HEK293 (cell line): ENCODE data around the gene PDE2A.

Experiments used
- CTCF ChIA-PET: fragments of 350-600 bp; formaldehyde crosslinking; extraction: SDS; loops from one replicate; lab custom pipeline; 2021; ENCODE audit warnings: antibody characterized with exemption; lab: Yijun Ruan, JAX
- POLR2A ChIA-PET: fragments of 300-600 bp; formaldehyde crosslinking; extraction: SDS; loops from one replicate; lab custom pipeline; 2020; ENCODE audit warnings: antibody characterized with exemption, inconsistent platforms; lab: Yijun Ruan, JAX
- H3K27ac ChIP-seq: fragments of 200-500 bp; sonication (Bioruptor generic); 2 replicates; pipeline ENCODE4 v1.5.1; 2014; ENCODE audit warnings: low read depth, low read length, control low read depth, inconsistent platforms; ENCODE audit errors: extremely low read depth
- H3K36me3 ChIP-seq, 2 experiments: fragments of 200-500 bp in 1 of 2; sonication (Bioruptor generic) in 1 of 2; 1 replicate in 1 of 2; 2 replicates in 1 of 2; pipeline ENCODE4 v1.5.1; 2014 to 2017; ENCODE audit warnings: inconsistent platforms in 2 of 2, low read length in 2 of 2; ENCODE audit not compliant: control insufficient read depth in 2 of 2, insufficient read depth in 1 of 2
- H3K4me1 ChIP-seq: fragments of 200-500 bp; sonication (Bioruptor generic); 2 replicates; pipeline ENCODE4 v1.5.1; 2014; ENCODE audit warnings: mild to moderate bottlenecking, low read length, inconsistent platforms; ENCODE audit not compliant: control insufficient read depth, insufficient read depth
- H3K4me3 ChIP-seq: 2 replicates; pipeline ENCODE4 v1.5.1; 2011; ENCODE audit warnings: low read depth, mild to moderate bottlenecking, control low read depth, low read length, moderate library complexity
- H3K9me3 ChIP-seq: fragments of 200-500 bp; sonication (Bioruptor generic); 2 replicates; pipeline ENCODE4 v1.5.1; 2014; ENCODE audit warnings: low read depth, low read length, inconsistent platforms; ENCODE audit not compliant: control insufficient read depth, insufficient read depth
- ZNF211 ChIP-seq: fragments of 450-650 bp; formaldehyde crosslinking; IDR thresholded peaks from 2 replicates; pipeline ENCODE4 v1.5.1; 2016; ENCODE audit warnings: low read depth, missing biosample characterization, missing genetic modification characterization
- ZNF654 ChIP-seq: fragments of 450-650 bp; formaldehyde crosslinking; IDR thresholded peaks from 2 replicates; pipeline ENCODE4 v1.5.1; 2016; ENCODE audit warnings: low read depth, missing biosample characterization, missing genetic modification characterization
- ZNF747 ChIP-seq: fragments of 450-650 bp; formaldehyde crosslinking; IDR thresholded peaks from 2 replicates; pipeline ENCODE4 v1.5.1; 2016; ENCODE audit warnings: missing biosample characterization, missing genetic modification characterization
- ZNF768 ChIP-seq: fragments of 450-650 bp; formaldehyde crosslinking; IDR thresholded peaks from 2 replicates; pipeline ENCODE4 v1.5.1; 2018; ENCODE audit warnings: missing biosample characterization, mild to moderate bottlenecking, missing genetic modification characterization
- ZNF776 ChIP-seq: fragments of 450-650 bp; formaldehyde crosslinking; IDR thresholded peaks from 2 replicates; pipeline ENCODE4 v1.5.0; 2017; ENCODE audit warnings: missing biosample characterization, missing genetic modification characterization, borderline replicate concordance
- TF ChIP-seq, protein P1 (sequence below): fragments of 450-650 bp; formaldehyde crosslinking; IDR thresholded peaks from 2 replicates; pipeline ENCODE4 v1.5.1; 2016; ENCODE audit warnings: missing biosample characterization, missing genetic modification characterization
- TF ChIP-seq, protein P2 (sequence below): fragments of 450-650 bp; formaldehyde crosslinking; IDR thresholded peaks from 2 replicates; pipeline ENCODE4 v1.5.1; 2017; ENCODE audit warnings: missing biosample characterization, missing genetic modification characterization
- TF ChIP-seq, protein P3 (sequence below): fragments of 450-650 bp; formaldehyde crosslinking; IDR thresholded peaks from 2 replicates; pipeline ENCODE4 v1.5.1; 2016; ENCODE audit warnings: missing biosample characterization, missing genetic modification characterization

PDE2A gene

DNA sequence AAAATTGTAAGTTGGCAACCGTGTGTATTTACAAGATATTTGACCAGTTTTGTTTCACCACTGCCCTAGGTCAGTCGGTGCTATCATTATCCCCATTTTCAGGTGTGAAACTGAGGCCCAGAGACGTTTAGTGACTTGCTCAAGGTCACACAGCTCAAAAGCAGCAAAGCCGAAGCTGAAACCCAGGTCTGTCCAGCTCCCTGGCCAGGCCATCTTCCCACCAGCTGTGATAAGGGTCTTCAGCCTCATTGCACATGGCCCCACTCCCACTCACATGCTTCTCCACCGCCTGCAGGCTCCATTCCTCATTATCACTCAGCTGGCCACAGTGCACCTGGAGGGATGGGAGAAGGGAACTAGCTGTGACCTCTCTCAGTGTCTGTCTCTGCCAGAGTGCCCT, 83.2 kb downstream of the PDE2A start:
- Histone ChIP-seq H3K4me3 (no peak overlapping the region), H3K36me3 (no peaks in the 10 kb centered on the region), H3K9me3 (no peaks in the 10 kb centered on the region), H3K27ac (no peak overlapping the region), H3K4me1 (no peaks in the 10 kb centered on the region)
- ChIA-PET CTCF (interaction anchor here (1.4 to 6.4 kb wide), 5 partner anchors 10 to 143 kb away, joined by 6 to 47 read pairs (median 12); no protein-coding TSS in a partner anchor), POLR2A (no interaction called here)
- TF ChIP-seq, protein P1, sequence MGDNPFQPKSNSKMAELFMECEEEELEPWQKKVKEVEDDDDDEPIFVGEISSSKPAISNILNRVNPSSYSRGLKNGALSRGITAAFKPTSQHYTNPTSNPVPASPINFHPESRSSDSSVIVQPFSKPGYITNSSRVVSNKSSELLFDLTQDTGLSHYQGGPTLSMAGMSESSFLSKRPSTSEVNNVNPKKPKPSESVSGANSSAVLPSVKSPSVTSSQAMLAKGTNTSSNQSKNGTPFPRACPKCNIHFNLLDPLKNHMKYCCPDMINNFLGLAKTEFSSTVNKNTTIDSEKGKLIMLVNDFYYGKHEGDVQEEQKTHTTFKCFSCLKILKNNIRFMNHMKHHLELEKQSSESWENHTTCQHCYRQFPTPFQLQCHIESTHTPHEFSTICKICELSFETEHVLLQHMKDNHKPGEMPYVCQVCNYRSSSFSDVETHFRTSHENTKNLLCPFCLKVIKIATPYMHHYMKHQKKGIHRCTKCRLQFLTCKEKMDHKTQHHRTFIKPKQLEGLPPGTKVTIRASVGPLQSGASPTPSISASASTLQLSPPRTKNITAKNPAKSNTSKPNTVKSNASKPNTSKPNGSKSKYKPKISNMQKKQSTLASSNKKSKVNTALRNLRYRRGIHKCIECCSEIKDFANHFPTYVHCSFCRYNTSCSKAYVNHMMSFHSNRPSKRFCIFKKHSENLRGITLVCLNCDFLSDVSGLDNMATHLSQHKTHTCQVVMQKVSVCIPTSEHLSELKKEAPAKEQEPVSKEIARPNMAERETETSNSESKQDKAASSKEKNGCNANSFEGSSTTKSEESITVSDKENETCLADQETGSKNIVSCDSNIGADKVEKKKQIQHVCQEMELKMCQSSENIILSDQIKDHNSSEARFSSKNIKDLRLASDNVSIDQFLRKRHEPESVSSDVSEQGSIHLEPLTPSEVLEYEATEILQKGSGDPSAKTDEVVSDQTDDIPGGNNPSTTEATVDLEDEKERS, result no peak
- TF ChIP-seq ZNF768 (tag by site-specific recombination), result peak; percentile 77; the same call in 1 of the 2 replicates

DNA sequence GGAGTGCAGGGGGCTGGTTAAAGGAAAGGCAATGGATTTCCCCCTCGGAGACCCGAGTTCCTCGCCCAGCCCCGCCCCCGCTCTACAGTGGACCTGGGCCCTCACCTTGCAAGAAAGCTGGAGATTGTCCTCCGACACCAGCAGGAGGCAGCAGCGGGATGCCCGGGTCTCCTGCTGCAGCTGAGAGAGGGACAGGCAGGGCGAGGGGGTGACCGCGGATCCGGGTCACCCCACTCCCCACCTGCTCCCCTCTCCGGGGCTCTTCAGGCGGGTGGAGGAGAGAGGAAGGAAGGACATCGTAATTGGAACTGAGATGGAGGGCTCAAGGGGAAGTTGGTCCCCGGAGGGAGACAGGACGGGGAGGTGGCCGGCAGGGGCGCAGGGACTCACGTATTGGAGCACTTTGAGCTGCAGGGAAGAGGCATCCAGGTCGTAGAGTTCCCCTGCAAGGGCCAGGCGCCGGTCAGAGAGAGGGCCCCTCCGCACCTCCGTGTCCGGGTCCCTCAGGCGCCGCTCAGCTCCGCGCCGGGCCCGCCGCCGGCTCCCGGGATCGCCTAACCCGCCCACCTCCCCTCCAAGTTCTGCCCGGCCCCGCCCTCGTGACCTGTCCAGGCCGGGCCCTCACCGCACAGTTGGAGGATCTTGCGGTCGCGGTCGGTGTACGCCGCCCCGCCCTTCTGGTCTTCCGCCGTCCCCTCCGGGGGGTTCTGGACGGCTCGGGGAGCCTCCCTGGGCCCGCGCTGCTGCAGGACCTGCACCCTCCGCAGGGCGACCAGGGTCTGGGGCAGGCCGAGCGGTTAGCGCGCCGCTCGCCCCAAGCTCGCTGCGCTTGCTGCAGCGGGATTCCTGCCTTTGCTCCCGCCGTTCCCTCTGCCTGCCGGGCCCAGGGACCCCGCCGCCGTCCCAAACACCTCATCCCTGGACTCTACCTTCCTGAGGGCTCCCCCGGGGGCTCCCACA, 84.1 kb downstream of the PDE2A start:
- ChIA-PET CTCF (interaction anchor here (0.6 to 6.4 kb wide), 18 partner anchors 9 to 667 kb away, joined by 3 to 47 read pairs (median 5); no protein-coding TSS in a partner anchor), POLR2A (no interaction called here)
- Histone ChIP-seq H3K9me3 (no peaks in the 10 kb centered on the region), H3K4me1 (no peaks in the 10 kb centered on the region)
- TF ChIP-seq, protein P2, sequence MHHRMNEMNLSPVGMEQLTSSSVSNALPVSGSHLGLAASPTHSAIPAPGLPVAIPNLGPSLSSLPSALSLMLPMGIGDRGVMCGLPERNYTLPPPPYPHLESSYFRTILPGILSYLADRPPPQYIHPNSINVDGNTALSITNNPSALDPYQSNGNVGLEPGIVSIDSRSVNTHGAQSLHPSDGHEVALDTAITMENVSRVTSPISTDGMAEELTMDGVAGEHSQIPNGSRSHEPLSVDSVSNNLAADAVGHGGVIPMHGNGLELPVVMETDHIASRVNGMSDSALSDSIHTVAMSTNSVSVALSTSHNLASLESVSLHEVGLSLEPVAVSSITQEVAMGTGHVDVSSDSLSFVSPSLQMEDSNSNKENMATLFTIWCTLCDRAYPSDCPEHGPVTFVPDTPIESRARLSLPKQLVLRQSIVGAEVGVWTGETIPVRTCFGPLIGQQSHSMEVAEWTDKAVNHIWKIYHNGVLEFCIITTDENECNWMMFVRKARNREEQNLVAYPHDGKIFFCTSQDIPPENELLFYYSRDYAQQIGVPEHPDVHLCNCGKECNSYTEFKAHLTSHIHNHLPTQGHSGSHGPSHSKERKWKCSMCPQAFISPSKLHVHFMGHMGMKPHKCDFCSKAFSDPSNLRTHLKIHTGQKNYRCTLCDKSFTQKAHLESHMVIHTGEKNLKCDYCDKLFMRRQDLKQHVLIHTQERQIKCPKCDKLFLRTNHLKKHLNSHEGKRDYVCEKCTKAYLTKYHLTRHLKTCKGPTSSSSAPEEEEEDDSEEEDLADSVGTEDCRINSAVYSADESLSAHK (tag by site-specific recombination), result no peak
- no peak for TF ChIP-seq ZNF747 (tag by site-specific recombination)
- TF ChIP-seq ZNF654 (tag by site-specific recombination), result 0 out of 2 replicates have a peak, but pooled peaks have one; percentile 7
- no peak for TF ChIP-seq ZNF776
- TF ChIP-seq, all 188 proteins: peak for 1
- H3K4me3 ChIP-seq, result peak overlapping the region; percentile 34
- no peak overlapping the region for H3K27ac ChIP-seq
- H3K36me3 ChIP-seq, result no peaks in the 10 kb centered on the region

DNA sequence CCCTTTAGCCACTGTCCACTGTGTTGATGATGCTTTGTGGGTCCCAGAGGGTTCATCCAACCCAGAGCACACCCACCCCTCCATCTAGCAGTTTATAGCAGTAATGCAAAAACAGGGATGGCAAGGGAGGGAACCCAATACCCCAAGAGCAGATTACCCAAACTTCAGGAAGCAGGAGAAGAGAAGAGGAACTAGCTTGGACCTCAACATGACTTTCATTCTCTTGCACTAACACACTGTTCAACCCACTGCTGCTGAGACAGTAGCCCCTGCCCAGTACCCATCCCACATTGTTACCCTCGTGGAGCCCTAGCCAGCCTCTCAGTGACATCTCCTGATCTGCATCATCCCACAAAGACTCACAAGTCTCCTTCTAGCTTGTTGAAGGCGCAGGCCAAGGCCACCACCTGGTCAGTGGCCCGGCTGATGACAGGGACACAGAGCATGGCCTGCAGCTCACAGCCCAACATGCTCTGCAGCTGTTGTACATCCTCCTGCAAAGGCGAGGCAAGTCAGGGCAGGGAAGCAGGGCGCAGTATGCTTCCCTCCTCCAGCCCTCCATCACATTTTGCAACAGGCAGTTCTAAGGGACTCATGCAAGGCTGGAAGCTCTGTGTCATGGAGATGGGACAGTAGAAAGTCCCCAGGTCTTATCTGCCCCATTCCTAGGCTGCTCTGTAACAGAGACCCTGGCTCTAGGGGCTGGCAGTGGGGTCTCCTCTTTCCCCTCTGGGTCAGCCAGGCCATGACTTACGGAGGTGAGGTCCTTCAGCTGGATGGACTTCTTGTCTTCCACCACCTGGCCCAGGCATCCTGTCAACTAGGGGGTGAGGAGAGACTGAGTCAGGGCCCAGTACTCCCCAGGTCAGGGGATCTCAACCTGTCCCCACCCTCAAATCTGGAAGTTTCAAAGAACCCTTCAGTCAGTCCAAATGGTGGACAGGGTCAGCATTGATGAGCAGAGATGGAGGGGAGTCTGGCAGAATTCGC, 85.5 kb downstream of the PDE2A start:
- no peak overlapping the region for H3K27ac ChIP-seq
- no peaks in the 10 kb centered on the region for H3K9me3 ChIP-seq
- no peak overlapping the region for H3K4me3 ChIP-seq
- ChIA-PET POLR2A (no interaction called here), CTCF (interaction anchor here (0.6 to 6.4 kb wide), 10 partner anchors 8 to 118 kb away, joined by 3 to 47 read pairs (median 5); no protein-coding TSS in a partner anchor)
- TF ChIP-seq ZNF211 (tag by site-specific recombination), result no peak
- TF ChIP-seq, protein P3, sequence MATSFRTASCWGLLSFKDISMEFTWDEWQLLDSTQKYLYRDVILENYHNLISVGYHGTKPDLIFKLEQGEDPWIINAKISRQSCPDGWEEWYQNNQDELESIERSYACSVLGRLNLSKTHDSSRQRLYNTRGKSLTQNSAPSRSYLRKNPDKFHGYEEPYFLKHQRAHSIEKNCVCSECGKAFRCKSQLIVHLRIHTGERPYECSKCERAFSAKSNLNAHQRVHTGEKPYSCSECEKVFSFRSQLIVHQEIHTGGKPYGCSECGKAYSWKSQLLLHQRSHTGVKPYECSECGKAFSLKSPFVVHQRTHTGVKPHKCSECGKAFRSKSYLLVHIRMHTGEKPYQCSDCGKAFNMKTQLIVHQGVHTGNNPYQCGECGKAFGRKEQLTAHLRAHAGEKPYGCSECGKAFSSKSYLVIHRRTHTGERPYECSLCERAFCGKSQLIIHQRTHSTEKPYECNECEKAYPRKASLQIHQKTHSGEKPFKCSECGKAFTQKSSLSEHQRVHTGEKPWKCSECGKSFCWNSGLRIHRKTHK (tag by site-specific recombination), result no peak
- no peaks in the 10 kb centered on the region for H3K36me3 ChIP-seq
- no peaks in the 10 kb centered on the region for H3K4me1 ChIP-seq
